Measurements from ENCODE around the gene ABCG8. TPM values are rescaled to one million over a fixed set of nuclear protein-coding genes. Genes with fewer than 3 reads are reported as not detected.

Gene ABCG8
- not detected in 2 replicates for total RNA-seq

GRCh38 chr2:43838560-43839267 is at the start of gene ABCG8, which contains the start of gene ABCG5:
ABCG8 (plus strand) TSS chr2:43838971; CDS start chr2:43839054, 83 bp downstream.
ABCG5 (minus strand) TSS chr2:43838839; CDS start chr2:43838679, 160 bp downstream.
- intact Hi-C loops (cut with micrococcal nuclease) = no loop called here

GRCh38 chr2:43790147-43790546 is 48.6 kb upstream of the ABCG8 start:
- intact Hi-C loops (cut with micrococcal nuclease) = no loop called here

GRCh38 chr2:43791035-43791765 is 47.6 kb upstream of the ABCG8 start:
- intact Hi-C loops (cut with micrococcal nuclease) = no loop called here

GRCh38 chr2:43792653-43793052 is 46.1 kb upstream of the ABCG8 start:
- intact Hi-C loops (cut with micrococcal nuclease) = no loop called here

GRCh38 chr2:43794956-43795355 is 43.8 kb upstream of the ABCG8 start:
- intact Hi-C loops (cut with micrococcal nuclease) = no loop called here

GRCh38 chr2:43796206-43796605 is 42.6 kb upstream of the ABCG8 start:
- intact Hi-C loops (cut with micrococcal nuclease) = no loop called here

GRCh38 chr2:43798300-43798699 is 40.5 kb upstream of the ABCG8 start:
- intact Hi-C loops (cut with micrococcal nuclease) = no loop called here

- intact Hi-C loops (cut with micrococcal nuclease) = no loop called here
Measured at GRCh38 chr2:43800894-43801293, 37.9 kb upstream of the ABCG8 start.

GRCh38 chr2:43802135-43802534 is 36.6 kb upstream of the ABCG8 start:
- intact Hi-C loops (cut with micrococcal nuclease) = no loop called here

GRCh38 chr2:43803113-43803512 is 35.7 kb upstream of the ABCG8 start:
- intact Hi-C loops (cut with micrococcal nuclease) = no loop called here

GRCh38 chr2:43806719-43807031 is 32.1 kb upstream of the ABCG8 start:
- intact Hi-C loops (cut with micrococcal nuclease) = no loop called here

- intact Hi-C loops (cut with micrococcal nuclease) = no loop called here
Measured at GRCh38 chr2:43810452-43810851, 28.3 kb upstream of the ABCG8 start.

GRCh38 chr2:43810888-43811287 is 27.9 kb upstream of the ABCG8 start:
- intact Hi-C loops (cut with micrococcal nuclease) = no loop called here

GRCh38 chr2:43812006-43812405 is 26.8 kb upstream of the ABCG8 start:
- intact Hi-C loops (cut with micrococcal nuclease) = no loop called here

- intact Hi-C loops (cut with micrococcal nuclease) = no loop called here
Measured at GRCh38 chr2:43812947-43813346, 25.8 kb upstream of the ABCG8 start.

- intact Hi-C loops (cut with micrococcal nuclease) = no loop called here
Measured at GRCh38 chr2:43814711-43815110, 24.1 kb upstream of the ABCG8 start.

- intact Hi-C loops (cut with micrococcal nuclease) = no loop called here
Measured at GRCh38 chr2:43818761-43819160, 20.0 kb upstream of the ABCG8 start.

- intact Hi-C loops (cut with micrococcal nuclease) = no loop called here
Measured at GRCh38 chr2:43819491-43820163, 19.1 kb upstream of the ABCG8 start.

GRCh38 chr2:43822839-43823238 is 15.9 kb upstream of the ABCG8 start:
- intact Hi-C loops (cut with micrococcal nuclease) = no loop called here

- intact Hi-C loops (cut with micrococcal nuclease) = no loop called here
Measured at GRCh38 chr2:43823751-43824150, 15.0 kb upstream of the ABCG8 start.

GRCh38 chr2:43824512-43824911 is 14.3 kb upstream of the ABCG8 start:
- intact Hi-C loops (cut with micrococcal nuclease) = no loop called here

- intact Hi-C loops (cut with micrococcal nuclease) = no loop called here
Measured at GRCh38 chr2:43824951-43825493, 13.7 kb upstream of the ABCG8 start.

Data from T-helper 1 cell treated with Interleukin-12 subunit alpha and Interleukin-12 subunit beta and Interleukin-4 antibody, amounts not matched to agents 30 ng/mL and 1 ng/mL, for 36 hours (primary cell).